ENCODE results near the gene IFTAP.

Gene IFTAP

DNA sequence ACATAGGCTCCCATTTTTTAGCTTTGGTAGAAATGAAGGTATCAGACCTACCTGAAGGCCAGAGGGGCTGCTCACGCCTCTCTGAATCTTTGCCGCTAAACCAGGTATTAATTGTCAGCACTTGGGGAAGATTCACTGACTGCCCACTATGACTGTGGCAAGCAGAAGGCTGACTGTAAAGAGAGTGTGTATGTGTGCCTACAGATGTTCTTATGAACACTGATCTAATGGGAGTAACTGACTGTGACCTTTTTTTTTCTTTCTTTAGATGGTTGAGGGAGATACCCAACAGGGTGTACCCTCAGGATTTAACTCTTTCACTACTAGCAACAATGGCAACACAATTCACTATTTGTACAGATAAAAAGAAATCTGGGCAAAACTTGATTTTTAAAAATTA lies 3.7 kb downstream of the IFTAP start, which contains the start of gene RAG2:
Gene RAG2 (minus strand): TSS at position 186 of the 400 bp plus-strand sequence. CDS start 4,068 bp downstream, outside the sequence.
- DNase-seq (ENCODE audit: low read depth), result no peak

DNA sequence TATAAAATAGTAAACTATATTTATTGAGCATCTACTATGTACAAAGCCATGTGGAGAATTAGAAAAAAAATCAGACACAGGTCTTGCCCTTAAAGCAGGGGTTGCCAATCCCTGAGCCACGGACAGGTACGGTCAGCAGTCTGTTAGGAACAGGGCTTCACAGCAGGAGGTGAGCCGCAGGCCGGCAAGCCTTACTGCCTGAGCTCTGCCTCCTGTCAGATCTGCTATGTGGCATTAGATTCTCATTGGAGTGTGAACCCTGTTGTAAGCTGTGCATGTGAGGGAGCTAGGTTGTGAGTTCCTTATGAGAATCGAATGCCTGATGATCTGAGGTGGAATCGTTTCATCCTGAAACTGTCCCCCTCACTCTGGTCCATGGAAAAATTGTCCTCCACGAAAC lies 5.9 kb downstream of the IFTAP start:
- no peak for DNase-seq (ENCODE audit: low read depth)

DNA sequence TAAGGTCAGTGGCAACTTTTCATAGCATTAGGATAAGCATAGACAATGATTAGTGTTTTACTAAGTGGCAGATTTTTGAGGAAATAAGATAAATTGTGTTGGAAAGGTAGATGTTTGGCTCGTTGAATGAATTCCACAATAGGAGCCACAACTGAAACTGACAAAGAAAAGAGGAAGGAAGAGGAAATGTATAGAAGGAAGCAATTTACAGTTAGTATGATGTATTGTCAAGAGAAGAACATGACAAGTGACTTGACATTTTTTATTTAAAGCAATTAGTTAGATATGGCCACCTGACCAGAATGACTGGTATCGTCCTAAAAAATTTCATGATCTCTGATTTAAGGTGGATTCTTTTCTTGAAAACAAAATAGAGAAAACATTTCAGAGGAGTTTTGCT lies 6.9 kb downstream of the IFTAP start:
- DNase-seq (ENCODE audit: low read depth), result no peak

DNA sequence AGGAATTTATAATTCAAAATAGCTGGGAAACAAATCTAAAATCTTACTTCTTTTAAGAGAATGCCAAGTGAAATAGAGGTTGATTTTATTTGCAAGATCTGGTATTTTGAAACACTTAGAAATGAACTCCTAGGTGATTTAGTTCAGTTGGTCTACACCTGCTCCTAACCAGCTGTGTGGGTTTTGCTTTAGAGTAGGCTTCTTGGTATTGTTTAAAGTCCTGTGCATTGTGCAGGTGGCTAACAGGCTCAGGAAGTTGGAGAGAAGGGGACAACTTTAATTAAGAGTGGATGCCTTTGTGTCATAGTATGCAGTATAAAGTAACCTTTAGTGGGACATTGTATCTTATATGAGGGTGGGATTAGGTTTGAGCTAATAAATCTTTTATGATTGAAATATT lies 7.8 kb downstream of the IFTAP start:
- no peak for DNase-seq (ENCODE audit: low read depth)

DNA sequence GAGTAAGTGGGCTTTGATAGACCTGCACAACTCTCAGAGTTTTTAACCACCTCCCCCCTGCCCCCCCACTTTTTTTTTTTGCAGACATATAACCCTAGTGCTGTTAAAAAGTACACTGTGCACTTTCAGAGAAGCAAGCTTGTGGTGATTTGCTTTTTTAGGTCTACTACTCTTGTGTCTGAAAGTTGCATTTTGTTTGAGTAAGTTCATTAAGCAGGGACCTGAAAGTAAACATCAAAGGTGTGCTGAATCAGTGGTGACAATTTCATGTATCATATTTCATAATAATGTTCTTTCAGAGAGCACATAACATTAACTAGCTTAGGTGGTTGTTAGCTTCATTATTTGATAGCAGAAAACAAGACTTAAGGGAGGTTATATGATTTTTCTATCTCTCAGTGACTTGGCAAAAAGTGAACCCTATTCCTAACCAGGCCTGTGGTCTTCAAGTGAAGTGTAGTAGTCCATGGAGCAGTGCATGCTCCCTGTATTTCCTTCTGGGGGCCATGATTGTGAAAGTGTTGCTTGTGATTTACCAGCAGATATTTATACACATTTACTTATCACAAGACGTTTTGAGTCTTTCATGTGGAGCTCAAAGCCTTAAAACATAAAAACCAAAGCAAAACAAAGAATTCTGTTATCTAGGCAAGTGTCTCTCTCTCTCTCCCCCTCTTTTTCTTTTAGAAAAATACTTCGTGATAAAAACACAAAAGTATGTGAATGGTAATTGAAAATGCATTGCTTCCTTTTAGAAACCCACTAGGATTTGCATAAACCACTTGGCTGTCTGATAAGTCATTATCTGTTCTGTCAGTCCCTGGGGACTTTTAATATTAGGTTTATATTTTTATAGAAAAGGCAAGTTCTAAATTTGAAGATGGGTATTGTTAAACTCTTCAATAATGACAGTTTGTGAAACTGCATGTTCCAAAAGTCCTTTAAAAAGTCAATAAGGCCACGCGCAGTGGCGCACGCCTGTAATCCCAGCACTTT lies 11.2 kb downstream of the IFTAP start:
- DNase-seq (ENCODE audit: low read depth), result no peak

DNA sequence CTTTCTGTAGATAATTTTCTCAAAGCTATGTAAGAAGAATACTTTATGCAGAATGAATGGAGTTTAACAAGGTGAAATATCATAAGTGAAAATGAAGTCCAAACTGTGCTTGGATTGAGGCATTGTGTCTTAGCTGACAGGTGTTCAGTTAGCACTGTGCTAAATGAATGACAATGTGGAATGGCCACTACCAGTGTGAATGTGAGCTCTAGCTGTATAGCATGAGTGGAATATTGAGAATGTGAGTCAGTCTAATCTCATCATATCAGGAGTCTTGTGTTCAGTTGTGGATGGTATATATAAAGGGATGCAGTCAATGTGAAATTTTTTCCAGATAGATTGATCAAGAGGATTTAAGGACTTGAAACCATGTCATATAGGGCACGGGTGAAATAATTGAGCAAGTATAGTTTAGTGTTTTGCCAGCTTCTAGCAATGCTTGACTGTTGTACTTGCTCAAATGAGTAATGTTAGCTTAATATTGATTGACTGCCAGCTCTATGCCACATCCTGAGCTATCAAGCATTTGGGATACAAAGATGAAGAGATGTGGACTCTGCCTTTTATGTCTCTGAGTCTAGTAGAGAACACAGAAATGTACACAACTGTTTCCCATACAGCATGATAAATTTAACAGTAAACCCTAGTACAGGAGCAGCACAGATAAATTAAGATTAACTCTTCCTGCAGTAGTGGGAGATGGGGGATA lies 14.3 kb downstream of the IFTAP start:
- DNase-seq (ENCODE audit: low read depth), result no peak

DNA sequence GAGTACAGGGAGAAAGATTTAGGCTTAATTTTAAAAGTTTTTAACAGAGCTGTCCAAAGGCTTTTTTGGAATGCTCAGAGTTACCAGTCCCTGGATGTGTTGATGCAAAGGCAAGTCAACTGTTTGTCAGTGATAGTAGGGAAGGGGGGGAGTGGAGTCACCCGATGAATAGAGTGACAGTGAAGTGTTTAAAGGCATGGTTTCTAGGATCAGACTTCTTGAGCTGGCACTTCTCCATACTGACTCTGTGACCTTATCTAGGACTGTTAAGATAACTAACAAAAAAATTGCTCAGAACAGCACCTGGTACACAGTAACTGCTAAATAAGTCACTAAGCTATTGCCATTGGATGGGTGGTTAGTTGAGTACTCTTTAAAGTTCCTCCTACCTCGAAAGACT lies 15.1 kb downstream of the IFTAP start:
- no peak for DNase-seq (ENCODE audit: low read depth)

DNA sequence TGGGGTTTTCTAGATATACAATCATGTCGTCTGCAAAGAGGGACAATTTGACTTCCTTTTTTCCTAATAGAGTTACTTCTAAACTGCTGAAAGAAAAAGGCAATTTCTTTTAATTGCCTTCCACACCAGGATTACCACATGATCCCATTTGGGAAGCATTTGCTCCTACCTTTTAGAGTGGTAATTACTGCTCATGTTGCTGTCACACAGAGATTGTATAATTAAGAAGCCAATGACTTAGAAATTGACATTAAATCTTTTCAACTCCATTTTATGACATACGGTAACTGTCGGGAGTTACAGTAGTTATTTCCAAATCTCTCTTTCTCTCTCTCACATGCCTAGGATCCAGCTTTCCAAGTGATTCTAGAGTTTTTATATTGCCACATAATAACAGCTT lies 21.5 kb downstream of the IFTAP start:
- no peak for DNase-seq (ENCODE audit: low read depth)

DNA sequence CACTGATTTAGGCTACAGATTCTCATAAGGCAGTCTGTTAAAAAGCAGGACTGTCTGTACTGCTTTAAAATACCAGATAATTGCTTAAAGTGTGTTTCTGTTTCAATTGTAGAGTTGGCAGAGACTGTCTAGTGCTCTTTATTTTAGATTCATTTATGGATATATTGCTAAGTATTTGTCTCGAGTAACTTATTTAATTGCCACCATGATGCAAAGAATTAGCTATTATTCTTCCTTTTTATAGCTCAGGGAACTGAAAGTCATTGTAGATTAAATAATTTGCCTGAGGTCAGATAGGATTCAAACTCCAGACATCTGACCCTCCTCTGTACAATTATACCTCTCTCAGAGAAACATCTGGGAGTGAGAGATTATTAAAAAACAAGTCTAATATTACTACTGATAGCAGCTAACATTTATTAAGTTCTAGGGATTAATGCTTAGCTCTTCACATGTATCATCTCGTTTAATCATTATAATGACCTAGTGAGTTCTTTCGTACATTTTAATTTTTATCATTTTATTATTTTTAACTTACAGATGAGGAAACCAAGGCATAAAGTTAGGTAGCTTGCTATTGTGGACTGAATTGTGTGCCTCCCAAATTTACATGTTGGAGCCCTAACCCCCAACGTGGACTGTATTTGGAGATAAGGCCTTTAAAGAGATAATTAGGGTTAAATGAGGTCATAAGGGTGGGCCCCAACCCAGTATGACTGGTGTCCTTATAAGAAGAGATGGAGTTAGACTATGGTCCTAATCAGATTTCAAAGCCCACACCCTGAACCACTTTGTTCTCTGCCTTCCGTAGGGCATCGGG lies 23.5 kb downstream of the IFTAP start:
- DNase-seq (ENCODE audit: low read depth), result no peak

DNA sequence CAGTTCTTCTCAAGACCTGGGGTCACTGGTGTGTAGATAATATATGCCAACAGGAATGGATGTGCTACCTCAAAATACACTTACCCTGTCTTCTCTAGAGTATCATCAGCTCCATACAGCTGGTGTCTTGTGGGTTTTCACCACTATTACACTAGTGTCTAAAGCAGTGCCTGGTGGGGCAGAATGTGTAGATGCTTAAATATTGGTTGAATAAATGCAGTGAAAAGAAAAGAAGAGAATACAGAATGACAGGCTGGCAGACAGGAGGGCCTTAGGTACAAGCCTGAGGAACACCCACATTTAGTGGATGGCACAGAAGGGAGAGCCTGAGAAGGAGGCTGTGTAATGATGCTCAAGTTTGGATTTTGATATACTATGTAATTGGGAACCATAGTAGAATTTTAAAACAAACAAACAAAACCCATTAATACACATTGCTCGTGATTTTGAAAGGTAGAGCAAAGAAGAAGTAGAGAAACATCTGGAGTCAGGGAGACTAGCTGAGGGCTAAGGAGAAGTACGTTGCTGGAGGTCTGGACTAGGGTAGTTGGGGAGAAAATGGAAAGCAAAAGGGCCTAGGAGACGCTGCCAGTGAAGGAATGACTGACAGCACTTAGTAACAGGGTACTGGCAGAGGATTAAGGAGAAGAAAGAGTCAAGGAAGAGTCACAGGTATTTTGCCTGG lies 24.2 kb downstream of the IFTAP start:
- DNase-seq (ENCODE audit: low read depth), result no peak

DNA sequence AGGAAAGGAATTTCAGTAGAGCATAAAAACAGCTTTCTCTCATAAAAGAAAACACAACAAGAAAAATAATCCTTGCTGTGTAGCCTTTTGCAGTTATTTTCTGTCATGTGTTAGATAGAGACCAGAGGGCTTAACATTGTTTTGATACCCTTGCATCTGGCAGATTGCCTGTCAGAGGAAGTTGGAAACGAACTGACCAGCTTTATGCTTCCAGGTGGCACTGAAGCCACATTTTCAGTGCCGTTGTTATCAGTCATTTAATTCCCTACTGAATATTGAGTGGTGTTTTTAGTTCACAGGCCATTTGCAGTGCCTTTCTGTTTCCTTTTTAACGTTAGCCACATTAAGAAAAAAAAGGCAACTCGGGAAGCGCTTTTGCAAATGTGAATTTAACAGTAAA lies 25.2 kb downstream of the IFTAP start:
- no peak for DNase-seq (ENCODE audit: low read depth)

DNA sequence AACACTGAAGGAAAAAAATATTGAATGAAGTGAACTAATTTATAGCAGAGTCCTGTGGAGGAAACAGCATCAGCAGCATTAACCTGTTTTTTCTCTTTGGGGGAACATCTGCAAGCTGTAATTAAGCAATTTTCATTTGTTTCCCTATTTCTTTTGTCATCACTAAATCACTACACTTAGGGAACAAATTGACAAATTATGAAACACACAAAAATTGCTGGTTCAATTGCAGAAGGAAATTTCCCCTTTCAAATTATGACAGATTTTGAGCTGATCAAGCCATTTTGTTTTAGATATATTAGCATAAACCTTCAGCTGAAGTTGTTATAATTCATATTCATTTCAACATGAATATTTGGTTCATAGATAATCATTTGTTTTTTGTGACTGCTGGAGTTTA lies 25.9 kb downstream of the IFTAP start:
- no peak for DNase-seq (ENCODE audit: low read depth)

DNA sequence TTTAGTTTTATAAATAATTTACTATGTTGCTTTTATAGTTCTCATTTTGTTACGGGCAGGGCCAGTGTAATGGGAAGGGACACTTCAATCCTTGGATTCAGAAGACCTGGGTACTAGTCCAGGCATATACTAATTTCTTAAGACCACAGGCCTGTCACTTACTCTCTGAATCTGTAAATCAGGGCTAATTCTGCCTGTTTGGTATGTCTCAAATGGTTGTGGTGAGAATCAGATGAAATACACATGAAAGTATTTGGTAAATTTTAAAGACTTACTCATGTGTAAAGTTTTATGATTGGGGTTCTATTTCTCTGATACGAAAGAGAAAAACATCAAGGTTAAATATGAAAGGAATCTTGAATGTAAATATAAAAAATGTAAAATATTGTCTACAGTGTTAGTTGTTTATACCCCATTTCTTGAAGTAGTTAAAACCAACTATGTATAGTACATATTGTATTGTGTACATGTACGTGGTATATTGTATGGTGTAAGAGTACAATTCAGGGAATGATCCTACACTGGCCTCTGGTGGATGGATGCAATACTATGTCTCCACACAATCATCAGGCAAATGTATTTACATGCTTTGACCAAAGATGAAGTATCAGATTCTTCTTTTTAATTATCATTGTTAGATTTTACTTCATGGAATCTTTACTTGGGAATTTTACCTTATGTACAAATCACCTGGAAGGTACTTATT lies 28.3 kb downstream of the IFTAP start:
- no peak for DNase-seq (ENCODE audit: low read depth)

DNA sequence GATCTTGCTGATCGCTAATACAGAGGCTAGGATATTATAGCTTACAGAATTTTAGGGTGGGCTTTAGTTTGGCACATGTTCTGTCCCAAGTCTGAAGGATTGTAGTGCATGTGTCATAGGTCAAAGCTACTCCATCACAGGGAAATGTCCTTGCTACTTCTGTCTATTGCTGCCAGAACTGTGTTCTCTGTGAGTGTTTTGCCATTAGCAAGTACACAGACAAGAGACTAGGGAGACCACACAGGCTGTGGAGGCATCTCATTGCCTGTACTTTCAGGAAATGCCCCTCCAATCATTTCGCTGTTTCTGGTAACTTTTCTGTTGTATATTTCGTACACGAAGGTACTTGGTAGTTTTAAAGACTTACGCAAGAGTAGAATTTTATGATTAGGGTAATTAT lies 29.2 kb downstream of the IFTAP start:
- DNase-seq (ENCODE audit: low read depth), result no peak

DNA sequence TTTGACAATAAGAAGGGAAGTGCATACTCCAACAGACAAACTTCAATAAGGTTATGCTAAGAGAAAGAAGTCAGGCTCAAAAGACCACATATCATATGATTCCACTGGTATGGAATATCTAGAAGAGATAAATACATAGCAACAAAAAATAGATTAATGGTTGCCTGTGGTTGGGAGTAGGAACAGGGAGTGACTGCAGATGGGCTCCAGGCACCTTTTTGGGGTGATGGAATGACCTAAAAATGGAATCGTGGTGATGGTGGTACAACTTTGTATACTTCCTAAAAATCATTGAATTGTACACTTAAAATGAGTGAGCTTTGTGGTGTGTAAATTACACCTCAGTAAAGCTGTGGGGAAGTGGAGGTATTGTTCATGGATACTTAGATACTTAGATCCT lies 32.7 kb downstream of the IFTAP start:
- no peak for DNase-seq (ENCODE audit: low read depth)

DNA sequence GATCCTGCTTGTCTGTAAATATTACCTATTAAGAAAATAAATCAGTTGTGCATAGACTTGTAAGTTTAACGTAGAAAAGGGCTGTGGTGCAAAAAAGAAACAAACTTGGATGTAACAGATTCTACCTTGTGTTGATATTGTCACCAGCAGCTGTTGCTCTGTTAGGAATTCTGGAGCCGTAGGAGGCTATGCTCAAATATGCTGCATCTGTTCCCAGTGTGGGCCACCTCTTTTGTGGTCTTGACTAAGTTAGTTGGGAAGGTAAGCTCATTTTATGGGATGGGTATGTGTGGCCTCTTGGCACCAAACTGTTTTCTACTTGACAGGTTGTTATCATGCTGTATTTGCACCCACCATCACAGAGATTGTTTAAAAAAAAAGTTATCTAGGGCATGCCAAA lies 33.2 kb downstream of the IFTAP start:
- DNase-seq (ENCODE audit: low read depth), result no peak

DNA sequence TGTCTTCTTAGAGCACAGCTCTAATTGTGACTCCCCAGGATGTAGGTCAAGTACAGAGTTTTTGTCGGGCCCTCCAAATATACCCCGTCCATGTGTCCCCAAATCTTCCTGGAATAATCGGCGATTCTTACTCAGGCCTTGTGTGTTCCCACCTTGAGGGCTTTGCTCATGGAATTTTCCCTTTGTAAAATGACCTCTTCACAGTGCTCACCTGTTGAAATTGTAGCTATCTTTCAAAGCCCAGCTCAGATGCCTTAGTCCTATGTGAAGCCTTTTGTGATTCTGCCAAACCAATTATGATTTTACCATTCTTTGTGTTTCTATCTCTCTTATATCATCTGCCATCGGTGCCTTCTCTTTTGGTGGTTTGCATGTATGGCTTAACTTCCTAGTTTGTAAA lies 33.8 kb downstream of the IFTAP start:
- DNase-seq (ENCODE audit: low read depth), result no peak

DNA sequence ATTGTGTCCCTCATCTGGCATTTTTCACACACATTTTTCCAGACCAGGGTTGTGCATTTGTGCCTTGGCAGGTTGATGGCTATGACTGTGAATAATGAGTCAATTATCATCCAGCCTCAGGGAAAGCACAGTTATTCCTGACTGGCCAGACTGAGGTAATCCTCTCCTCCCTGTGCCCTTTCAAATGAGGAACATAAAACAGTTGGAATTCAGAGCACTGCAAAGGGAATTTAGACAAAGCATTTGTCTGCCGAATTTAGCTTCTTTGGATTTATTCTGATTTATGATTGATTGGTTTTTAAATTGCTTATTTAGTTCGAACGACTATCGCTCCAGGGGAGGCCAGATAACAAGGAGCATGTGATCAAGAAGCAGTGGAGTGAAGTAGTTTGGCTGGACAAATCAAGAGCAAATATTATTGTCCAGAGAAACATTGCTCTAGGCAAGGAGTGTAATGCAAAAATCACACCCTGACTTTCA lies 34.5 kb downstream of the IFTAP start:
- no peak for DNase-seq (ENCODE audit: low read depth)

DNA sequence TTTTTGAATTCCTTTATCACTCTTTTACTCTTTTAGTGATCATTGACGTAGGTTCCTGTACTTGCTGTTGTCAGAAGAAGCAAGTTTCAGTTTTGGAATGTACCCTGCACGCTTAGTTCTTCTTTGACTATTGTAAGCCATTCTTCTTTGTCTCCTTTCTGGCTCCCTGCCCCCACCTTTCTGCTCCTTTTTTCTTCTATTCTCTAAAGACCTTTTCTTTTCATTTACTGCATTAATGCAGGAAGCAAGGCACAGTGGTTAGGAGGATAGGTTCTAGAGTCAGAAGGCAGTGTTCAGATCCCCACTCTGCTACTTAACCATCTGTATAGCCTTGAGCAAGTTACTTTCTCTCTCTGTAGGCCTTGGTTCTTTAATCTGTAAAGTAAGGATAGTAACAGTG lies 37.5 kb downstream of the IFTAP start:
- no peak for DNase-seq (ENCODE audit: low read depth)

DNA sequence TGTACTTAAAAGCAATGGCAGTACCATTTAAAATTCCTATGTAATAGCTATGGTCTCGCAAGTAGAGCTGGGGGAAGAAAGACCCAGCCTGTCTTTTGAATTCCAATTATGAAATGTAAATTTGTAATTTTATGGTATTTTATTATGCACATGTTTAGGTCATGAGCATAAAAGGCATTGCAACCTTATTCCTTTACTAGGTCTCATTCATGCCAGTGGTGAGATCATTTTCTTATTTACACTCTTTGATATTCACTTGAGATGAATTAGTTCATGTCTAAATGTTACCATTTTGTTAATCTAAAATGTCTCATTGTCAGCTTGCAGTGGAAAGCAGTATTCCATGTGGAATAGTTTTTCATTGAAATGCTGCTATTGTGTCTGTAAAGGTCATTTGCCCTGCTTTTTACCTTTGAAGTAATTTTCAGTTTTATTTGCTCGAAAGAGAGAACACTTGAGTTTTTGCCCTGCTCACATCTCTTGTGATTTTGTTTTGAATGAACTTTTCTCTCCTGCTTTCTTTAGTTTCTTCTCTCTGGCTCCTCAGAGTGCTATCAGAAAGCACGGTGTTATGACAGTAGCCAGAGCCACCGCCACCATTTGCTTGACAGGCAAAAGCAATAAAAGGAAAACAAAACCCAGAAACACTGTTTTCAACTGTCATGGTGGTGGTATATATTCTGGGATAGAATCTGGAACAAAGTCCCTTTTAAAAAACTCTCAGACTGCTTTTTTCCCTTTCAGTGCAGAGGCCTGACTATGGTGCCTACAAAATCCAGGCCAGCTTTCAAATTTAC lies 41.0 kb downstream of the IFTAP start:
- DNase-seq (ENCODE audit: low read depth), result no peak

Measured in stimulated activated CD8-positive, alpha-beta memory T cell treated with anti-CD3 and anti-CD28 coated beads, Interleukin-12 subunit alpha, Interleukin-12 subunit beta, amount 100 ng/mL, for 4 hours (primary cell).